22Rv1 (cell line): ENCODE measurements around the gene VIPR2.

Source experiments
- ZFX ChIP-seq: fragments of 450-650 bp; IDR thresholded peaks from 2 replicates; pipeline ENCODE4 v1.6.1; 2017; ENCODE audit warnings: antibody characterized with exemption, borderline replicate concordance
- TF ChIP-seq, protein P1 (sequence below): fragments of 450-650 bp; IDR thresholded peaks from 2 replicates; pipeline ENCODE4 v1.5.1; 2017; ENCODE audit warnings: mild to moderate bottlenecking

DNA sequence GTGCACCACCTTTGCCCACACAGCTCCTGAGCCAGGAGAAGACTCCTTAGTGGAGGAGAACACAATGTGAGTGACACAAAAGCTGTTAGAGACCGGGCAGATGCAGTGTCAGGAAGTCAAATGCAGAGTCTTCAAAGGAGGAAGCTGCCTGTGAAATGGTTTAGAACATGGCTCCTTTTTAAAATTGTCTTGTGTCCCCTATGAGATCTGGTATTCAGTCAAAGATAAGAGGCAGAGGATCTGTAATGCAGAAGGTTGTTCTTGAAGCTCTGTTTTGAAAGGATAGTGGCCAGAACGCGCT lies 133.0 kb downstream of the VIPR2 start:
- TF ChIP-seq, protein P1, sequence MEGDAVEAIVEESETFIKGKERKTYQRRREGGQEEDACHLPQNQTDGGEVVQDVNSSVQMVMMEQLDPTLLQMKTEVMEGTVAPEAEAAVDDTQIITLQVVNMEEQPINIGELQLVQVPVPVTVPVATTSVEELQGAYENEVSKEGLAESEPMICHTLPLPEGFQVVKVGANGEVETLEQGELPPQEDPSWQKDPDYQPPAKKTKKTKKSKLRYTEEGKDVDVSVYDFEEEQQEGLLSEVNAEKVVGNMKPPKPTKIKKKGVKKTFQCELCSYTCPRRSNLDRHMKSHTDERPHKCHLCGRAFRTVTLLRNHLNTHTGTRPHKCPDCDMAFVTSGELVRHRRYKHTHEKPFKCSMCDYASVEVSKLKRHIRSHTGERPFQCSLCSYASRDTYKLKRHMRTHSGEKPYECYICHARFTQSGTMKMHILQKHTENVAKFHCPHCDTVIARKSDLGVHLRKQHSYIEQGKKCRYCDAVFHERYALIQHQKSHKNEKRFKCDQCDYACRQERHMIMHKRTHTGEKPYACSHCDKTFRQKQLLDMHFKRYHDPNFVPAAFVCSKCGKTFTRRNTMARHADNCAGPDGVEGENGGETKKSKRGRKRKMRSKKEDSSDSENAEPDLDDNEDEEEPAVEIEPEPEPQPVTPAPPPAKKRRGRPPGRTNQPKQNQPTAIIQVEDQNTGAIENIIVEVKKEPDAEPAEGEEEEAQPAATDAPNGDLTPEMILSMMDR, result no peak
- TF ChIP-seq ZFX, result no peak
